GM18519 (cell line): ENCODE results near the gene TBC1D30.
"Not testable (repeated sequence)": the region's sequence is repeated elsewhere in the genome, so short reads cannot be mapped to it uniquely, and the experiment has no call there.

Source experiments
- ATAC-seq: cut with Tn5 transposase; IDR thresholded peaks from one replicate; pipeline ENCODE4 v1.9.1; 2021; ENCODE audit warnings: mild to moderate bottlenecking, moderate library complexity; ENCODE audit not compliant: unreplicated experiment, low FRiP score

The TBC1D30 gene

GRCh38 chr12:64802180-64802775 lies 22.2 kb upstream of the TBC1D30 start:
- not testable (repeated sequence) for ATAC-seq

- ATAC-seq, result no peak
Observed at GRCh38 chr12:64806173-64806572, 18.3 kb upstream of the TBC1D30 start.

- no peak for ATAC-seq
Observed at GRCh38 chr12:64806593-64807460, 17.6 kb upstream of the TBC1D30 start.

GRCh38 chr12:64808110-64808509 lies 16.3 kb upstream of the TBC1D30 start:
- ATAC-seq, result peak; percentile 64

GRCh38 chr12:64810831-64811230 lies 13.6 kb upstream of the TBC1D30 start:
- no peak for ATAC-seq

- no peak for ATAC-seq
Observed at GRCh38 chr12:64813723-64814122, 10.7 kb upstream of the TBC1D30 start.

GRCh38 chr12:64814432-64814831 lies 10.0 kb upstream of the TBC1D30 start:
- ATAC-seq, result no peak

GRCh38 chr12:64819816-64820402 lies 4.5 kb upstream of the TBC1D30 start:
- ATAC-seq, result no peak

- ATAC-seq, result no peak
Observed at GRCh38 chr12:64820593-64820992, 3.9 kb upstream of the TBC1D30 start.

GRCh38 chr12:64821116-64821630 lies 3.3 kb upstream of the TBC1D30 start:
- no peak for ATAC-seq

- no peak for ATAC-seq
Observed at GRCh38 chr12:64824130-64824499, 332 bp upstream of the TBC1D30 start.

GRCh38 chr12:64825143-64826021 lies 935 bp downstream of the TBC1D30 start:
- no peak for ATAC-seq

GRCh38 chr12:64826234-64826633 lies 1.8 kb downstream of the TBC1D30 start:
- ATAC-seq, result no peak

- ATAC-seq, result no peak
Observed at GRCh38 chr12:64828713-64829112, 4.3 kb downstream of the TBC1D30 start.

GRCh38 chr12:64833928-64834327 lies 9.5 kb downstream of the TBC1D30 start:
- no peak for ATAC-seq

- ATAC-seq, result no peak
Observed at GRCh38 chr12:64835901-64836300, 11.5 kb downstream of the TBC1D30 start.

- no peak for ATAC-seq
Observed at GRCh38 chr12:64836856-64837255, 12.4 kb downstream of the TBC1D30 start.

- no peak for ATAC-seq
Observed at GRCh38 chr12:64837427-64837826, 13.0 kb downstream of the TBC1D30 start.

GRCh38 chr12:64840119-64840518 lies 15.7 kb downstream of the TBC1D30 start:
- no peak for ATAC-seq

- ATAC-seq, result no peak
Observed at GRCh38 chr12:64840949-64841717, 16.7 kb downstream of the TBC1D30 start.
